Measurements from ENCODE around the gene KCNK3. TPM values are rescaled to one million over a fixed set of nuclear protein-coding genes. Genes with fewer than 3 reads are reported as not detected.

The KCNK3 gene
- total RNA-seq, 4 donors from 2014 or later = 0.37 to 1.5 (median 0.82) TPM

DNA sequence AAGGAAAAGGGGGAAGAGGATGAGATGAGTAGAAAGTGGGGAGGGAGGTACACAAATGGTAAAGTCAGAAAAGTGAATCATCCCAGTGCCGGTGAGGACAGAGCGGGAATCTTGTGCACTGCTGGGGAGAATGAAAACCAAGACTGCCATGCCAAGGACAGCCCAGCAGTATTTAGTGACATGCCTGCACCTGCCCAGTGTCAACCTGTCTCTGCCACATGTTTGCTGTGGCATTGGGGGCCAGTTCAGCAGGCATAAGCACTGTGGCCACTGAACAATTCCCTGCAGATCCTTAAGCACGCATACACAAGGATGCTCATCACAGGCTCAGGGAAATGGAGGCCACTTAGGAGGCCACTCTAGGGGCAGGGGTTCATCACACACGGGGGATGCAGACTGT is 5.2 kb upstream of the KCNK3 start:
- Histone ChIP-seq H3K4me3 (no peak overlapping the region), H3K9me3 (no peaks in the 10 kb centered on the region), H3K36me3 (no peaks in the 10 kb centered on the region), H3K4me1 (peaks cover 4 to 22% (median 17%) of the 10 kb centered on the region in 4 donors), H3K27me3 (peaks cover 25% of the 10 kb centered on the region), H3K27ac (peak overlapping the region in 1 of 4 donors; percentile 65)
- intact Hi-C loops (cut with DNase I; ENCODE audit: low total_unique reads) = no loop called here
- DNase-seq = no peak
- in situ Hi-C loops (cut with MboI; ENCODE audit: low pct_ligation_motif_present in 1 of 4, low pct_unique_long_range_greater_than_20kb in 1 of 4, low sequenced_read_pairs in 3 of 4) = no loop called here
- 69% methylated on average over 4 of the region's 4 CpGs; no CpG with 5 or more reads in 1 of the 2 donors for WGBS, 2 donors (ENCODE audit: low coverage in 1 of 2)
- TF ChIP-seq, protein P1, sequence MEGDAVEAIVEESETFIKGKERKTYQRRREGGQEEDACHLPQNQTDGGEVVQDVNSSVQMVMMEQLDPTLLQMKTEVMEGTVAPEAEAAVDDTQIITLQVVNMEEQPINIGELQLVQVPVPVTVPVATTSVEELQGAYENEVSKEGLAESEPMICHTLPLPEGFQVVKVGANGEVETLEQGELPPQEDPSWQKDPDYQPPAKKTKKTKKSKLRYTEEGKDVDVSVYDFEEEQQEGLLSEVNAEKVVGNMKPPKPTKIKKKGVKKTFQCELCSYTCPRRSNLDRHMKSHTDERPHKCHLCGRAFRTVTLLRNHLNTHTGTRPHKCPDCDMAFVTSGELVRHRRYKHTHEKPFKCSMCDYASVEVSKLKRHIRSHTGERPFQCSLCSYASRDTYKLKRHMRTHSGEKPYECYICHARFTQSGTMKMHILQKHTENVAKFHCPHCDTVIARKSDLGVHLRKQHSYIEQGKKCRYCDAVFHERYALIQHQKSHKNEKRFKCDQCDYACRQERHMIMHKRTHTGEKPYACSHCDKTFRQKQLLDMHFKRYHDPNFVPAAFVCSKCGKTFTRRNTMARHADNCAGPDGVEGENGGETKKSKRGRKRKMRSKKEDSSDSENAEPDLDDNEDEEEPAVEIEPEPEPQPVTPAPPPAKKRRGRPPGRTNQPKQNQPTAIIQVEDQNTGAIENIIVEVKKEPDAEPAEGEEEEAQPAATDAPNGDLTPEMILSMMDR (IDR thresholded peaks at IDR 0.05) = no peak
- TF ChIP-seq POLR2A (IDR thresholded peaks at IDR 0.05) (no peak), EP300 (IDR thresholded peaks at IDR 0.05; ENCODE audit: low read depth) (no peak), POLR2AphosphoS5 (IDR thresholded peaks at IDR 0.05) (no peak)

DNA sequence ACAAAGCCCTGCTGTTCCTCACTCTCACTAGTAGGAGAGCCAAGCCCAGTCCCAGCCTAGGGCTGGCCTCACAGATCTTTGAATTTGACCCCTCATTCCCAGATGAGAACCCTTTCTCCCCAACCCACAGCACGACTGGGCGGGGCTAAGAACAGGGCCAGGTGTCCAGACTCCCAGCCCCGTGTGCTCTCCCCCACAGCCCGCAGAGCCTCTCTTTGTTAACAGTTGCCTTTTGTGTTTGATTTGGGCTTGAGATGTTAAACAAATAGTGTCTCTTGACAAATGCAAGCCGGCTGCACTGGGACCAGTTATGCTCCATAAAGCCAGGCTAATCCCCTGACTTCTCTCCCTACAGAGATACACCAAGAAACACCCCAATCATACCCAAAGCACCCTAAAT is 4.7 kb upstream of the KCNK3 start:
- Histone ChIP-seq H3K36me3 (no peaks in the 10 kb centered on the region), H3K9me3 (no peaks in the 10 kb centered on the region), H3K4me3 (no peak overlapping the region), H3K27ac (peak overlapping the region in 1 of 4 donors; percentile 40), H3K4me1 (peaks cover 5 to 23% (median 18%) of the 10 kb centered on the region in 4 donors), H3K27me3 (peaks cover 27% of the 10 kb centered on the region)
- in situ Hi-C loops (cut with MboI; ENCODE audit: low pct_ligation_motif_present in 1 of 4, low pct_unique_long_range_greater_than_20kb in 1 of 4, low sequenced_read_pairs in 3 of 4) (no loop called here), intact Hi-C loops (cut with DNase I; ENCODE audit: low total_unique reads) (no loop called here)
- TF ChIP-seq POLR2A (IDR thresholded peaks at IDR 0.05) (no peak), EP300 (IDR thresholded peaks at IDR 0.05; ENCODE audit: low read depth) (no peak), POLR2AphosphoS5 (IDR thresholded peaks at IDR 0.05) (no peak)
- TF ChIP-seq, protein P1 (IDR thresholded peaks at IDR 0.05) = no peak
- 40 to 49% methylated on average over 2 to 5 of the region's 5 CpGs for WGBS, 2 donors (ENCODE audit: low coverage in 1 of 2)
- no peak for DNase-seq

DNA sequence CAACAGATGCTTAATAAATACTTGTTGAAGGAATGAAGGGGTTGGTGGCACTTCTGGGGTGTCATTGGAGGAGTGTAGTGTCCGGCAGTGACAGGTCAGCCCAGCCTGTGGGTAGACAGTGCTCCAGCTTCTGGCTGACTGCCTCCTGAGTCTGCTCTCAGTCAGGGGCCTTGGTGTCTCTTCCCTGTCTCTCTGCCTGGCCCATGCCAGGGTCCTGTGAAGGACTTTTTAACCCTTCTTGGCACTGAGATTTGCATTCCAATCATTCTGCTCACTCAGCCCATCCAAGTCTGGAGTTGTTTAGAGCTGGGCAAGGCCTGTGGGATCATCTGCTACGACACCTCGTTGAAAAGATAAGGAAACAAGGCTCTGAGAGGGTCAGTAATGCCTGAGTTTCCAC is 1.4 kb upstream of the KCNK3 start:
- 32% methylated on average over 3 of the region's 3 CpGs; no CpG with 5 or more reads in 1 of the 2 donors for WGBS, 2 donors (ENCODE audit: low coverage in 1 of 2)
- Histone ChIP-seq H3K4me1 (peaks cover 12 to 35% (median 21%) of the 10 kb centered on the region in 4 donors), H3K4me3 (no peak overlapping the region), H3K36me3 (no peaks in the 10 kb centered on the region), H3K27ac (peak overlapping the region; percentile 76 to 88 (median 76)), H3K9me3 (no peaks in the 10 kb centered on the region), H3K27me3 (peaks cover 56% of the 10 kb centered on the region)
- intact Hi-C loops (cut with DNase I; ENCODE audit: low total_unique reads) (no loop called here), in situ Hi-C loops (cut with MboI; ENCODE audit: low pct_ligation_motif_present in 1 of 4, low pct_unique_long_range_greater_than_20kb in 1 of 4, low sequenced_read_pairs in 3 of 4) (no loop called here)
- no peak for DNase-seq
- TF ChIP-seq POLR2A (IDR thresholded peaks at IDR 0.05) (no peak), EP300 (IDR thresholded peaks at IDR 0.05; ENCODE audit: low read depth) (no peak), POLR2AphosphoS5 (IDR thresholded peaks at IDR 0.05) (no peak)
- TF ChIP-seq, protein P1 (IDR thresholded peaks at IDR 0.05) = no peak

DNA sequence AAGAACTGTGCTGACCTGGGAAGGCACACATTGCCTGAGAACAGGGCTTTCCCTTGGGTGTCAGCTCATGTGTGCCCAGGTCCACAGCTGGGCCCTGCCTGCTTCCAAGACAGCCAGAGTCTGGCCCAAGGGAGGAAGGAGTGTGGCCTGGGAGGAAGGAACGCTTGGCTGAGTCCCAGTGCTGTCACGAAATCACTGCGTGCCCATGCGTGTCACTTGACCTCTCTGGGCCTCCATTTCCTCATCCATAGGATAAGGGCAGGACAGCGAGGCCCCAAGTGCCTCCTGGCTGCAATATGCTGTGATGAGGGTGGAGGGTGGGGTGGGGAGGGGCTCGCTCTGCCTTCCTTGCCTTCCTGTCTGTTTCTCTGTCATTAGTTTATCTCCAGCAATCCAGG is 642 bp upstream of the KCNK3 start:
- intact Hi-C loops (cut with DNase I; ENCODE audit: low total_unique reads) = no loop called here
- TF ChIP-seq POLR2AphosphoS5 (IDR thresholded peaks at IDR 0.05) (no peak), EP300 (IDR thresholded peaks at IDR 0.05; ENCODE audit: low read depth) (no peak), POLR2A (IDR thresholded peaks at IDR 0.05) (no peak)
- TF ChIP-seq, protein P1 (IDR thresholded peaks at IDR 0.05) = no peak
- peak overlapping the region; percentile 76 to 88 (median 76) for H3K27ac ChIP-seq
- H3K9me3 ChIP-seq = no peaks in the 10 kb centered on the region
- H3K4me3 ChIP-seq = peak overlapping the region in 1 of 4 donors; percentile 11
- no peaks in the 10 kb centered on the region for H3K36me3 ChIP-seq
- DNase-seq = no peak
- WGBS, 2 donors (ENCODE audit: low coverage in 1 of 2) = 14 to 58% methylated on average over 2 to 6 of the region's 6 CpGs
- peaks cover 10 to 28% (median 18%) of the 10 kb centered on the region in 4 donors for H3K4me1 ChIP-seq
- in situ Hi-C loops (cut with MboI; ENCODE audit: low pct_ligation_motif_present in 1 of 4, low pct_unique_long_range_greater_than_20kb in 1 of 4, low sequenced_read_pairs in 3 of 4) = no loop called here
- H3K27me3 ChIP-seq = peaks cover 59% of the 10 kb centered on the region
